Right renal pelvis (tissue), 4 donors: ENCODE measurements around the gene RERG. TPM values are rescaled to one million over a fixed set of nuclear protein-coding genes. Genes with fewer than 3 reads are reported as not detected.

Experiments used
- DNase-seq, 4 donors: peaks; one replicate each; pipeline ENCODE4 v3.0.0-alpha.2; 2013; ENCODE audit warnings: low read depth in 4 of 4, low spot score in 3 of 4, missing footprints in 1 of 4
- polyA plus RNA-seq, 4 donors: library from polyadenylated mRNA; unstranded; fragments of 120-200 nt; gene quantifications; one replicate each; pipeline ENCODE4 v1.2.1, GENCODE V29; 2013; ENCODE audit not compliant: insufficient read length in 4 of 4

Gene RERG
- polyA plus RNA-seq, 4 donors, result 32.8 to 43.2 (median 41.3) TPM

- no peak for DNase-seq
Observed at GRCh38 chr12:15194456-15195368, 26.5 kb downstream of the RERG start.

GRCh38 chr12:15193946-15194345, 27.3 kb downstream of the RERG start:
- peak in 1 of 4 donors; percentile 26 for DNase-seq

- no peak for DNase-seq
Observed at GRCh38 chr12:15192720-15193119, 28.5 kb downstream of the RERG start.

- no peak for DNase-seq
Observed at GRCh38 chr12:15188127-15188526, 33.1 kb downstream of the RERG start.

GRCh38 chr12:15186597-15186996, 34.6 kb downstream of the RERG start:
- no peak for DNase-seq

- no peak for DNase-seq
Observed at GRCh38 chr12:15184484-15184883, 36.7 kb downstream of the RERG start.

- DNase-seq, result no peak
Observed at GRCh38 chr12:15183821-15184220, 37.4 kb downstream of the RERG start.

GRCh38 chr12:15181017-15181683, 40.1 kb downstream of the RERG start:
- no peak for DNase-seq

GRCh38 chr12:15180325-15180724, 40.9 kb downstream of the RERG start:
- no peak for DNase-seq

- no peak for DNase-seq
Observed at GRCh38 chr12:15179672-15180071, 41.5 kb downstream of the RERG start.

- DNase-seq, result no peak
Observed at GRCh38 chr12:15173142-15173541, 48.1 kb downstream of the RERG start.

- DNase-seq, result no peak
Observed at GRCh38 chr12:15172060-15172822, 49.0 kb downstream of the RERG start.

- no peak for DNase-seq
Observed at GRCh38 chr12:15171012-15171655, 50.1 kb downstream of the RERG start.

- DNase-seq, result no peak
Observed at GRCh38 chr12:15168026-15168678, 53.1 kb downstream of the RERG start.

- no peak for DNase-seq
Observed at GRCh38 chr12:15165012-15165659, 56.1 kb downstream of the RERG start.

GRCh38 chr12:15163030-15163976, 57.9 kb downstream of the RERG start:
- no peak for DNase-seq

GRCh38 chr12:15158083-15158482, 63.1 kb downstream of the RERG start:
- DNase-seq, result no peak

- peak in 2 of 4 donors; percentile 52 to 54 for DNase-seq
Observed at GRCh38 chr12:15157269-15157671, 63.9 kb downstream of the RERG start.
